GM23338 (cell line): ENCODE data around the gene KSR2.

Source experiments
- CREB1 ChIP-seq: fragments of 250-450 bp; sonication (Bioruptor Pico); IDR thresholded peaks from 2 replicates; pipeline ENCODE4 v1.5.0; 2020; ENCODE audit warnings: low read depth, mild to moderate bottlenecking, moderate library complexity
- EZH2 ChIP-seq: fragments of 200-600 bp; sonication (generic); IDR thresholded peaks from one replicate; pipeline ENCODE4 v1.8.0; 2017; ENCODE audit warnings: antibody characterized with exemption, mild to moderate bottlenecking, low read depth; ENCODE audit not compliant: unreplicated experiment
- EZH2phosphoT487 ChIP-seq: fragments of 200-600 bp; sonication (generic); IDR thresholded peaks from one replicate; pipeline ENCODE4 v1.8.1; 2018; ENCODE audit warnings: antibody characterized with exemption; ENCODE audit not compliant: unreplicated experiment
- JUNB ChIP-seq: IDR thresholded peaks from one replicate; pipeline ENCODE4 v1.6.1; 2016; ENCODE audit warnings: antibody characterized with exemption; ENCODE audit not compliant: unreplicated experiment
- NANOG ChIP-seq: IDR thresholded peaks from 2 replicates; pipeline ENCODE4 v1.6.1; 2016; ENCODE audit warnings: antibody characterized with exemption, borderline replicate concordance
- POLR2AphosphoS5 ChIP-seq: IDR thresholded peaks from 2 replicates; pipeline ENCODE4 v1.6.1; 2016; ENCODE audit warnings: antibody characterized with exemption, low read depth
- STAT1 ChIP-seq: IDR thresholded peaks from one replicate; pipeline ENCODE4 v1.6.1; 2016; ENCODE audit warnings: antibody characterized with exemption; ENCODE audit not compliant: unreplicated experiment
- ZNF114 ChIP-seq: fragments of 250-450 bp; sonication (Bioruptor Pico); IDR thresholded peaks from 2 replicates; pipeline ENCODE4 v1.5.0; 2020; ENCODE audit warnings: mild to moderate bottlenecking, moderate library complexity
- ZNF331 ChIP-seq: fragments of 250-450 bp; sonication (Bioruptor Pico); IDR thresholded peaks from 2 replicates; pipeline ENCODE4 v1.5.0; 2020; ENCODE audit warnings: low read depth, mild to moderate bottlenecking, moderate library complexity
- TF ChIP-seq, protein P1 (sequence below), 2 experiments: fragments of 200-600 bp in 1 of 2; sonication (generic) in 1 of 2; conservative IDR thresholded peaks; 2 replicates each; pipeline versions ENCODE4 v1.5.1 to v1.6.1; 2016 to 2017; ENCODE audit warnings: antibody characterized with exemption in 2 of 2, low read depth in 2 of 2, mild to moderate bottlenecking in 2 of 2, moderate library complexity in 1 of 2
- TF ChIP-seq, protein P2 (sequence below): IDR thresholded peaks from one replicate; pipeline ENCODE4 v1.6.1; 2018; ENCODE audit warnings: antibody characterized with exemption; ENCODE audit not compliant: unreplicated experiment
- TF ChIP-seq, protein P3 (sequence below): IDR thresholded peaks from 2 replicates; pipeline ENCODE4 v1.6.1; 2016; ENCODE audit warnings: antibody characterized with exemption
- TF ChIP-seq, protein P4 (sequence below): fragments of 250-450 bp; sonication (Bioruptor Pico); IDR thresholded peaks from 2 replicates; pipeline ENCODE4 v1.5.0; 2020; ENCODE audit warnings: mild to moderate bottlenecking, moderate library complexity

DNA sequence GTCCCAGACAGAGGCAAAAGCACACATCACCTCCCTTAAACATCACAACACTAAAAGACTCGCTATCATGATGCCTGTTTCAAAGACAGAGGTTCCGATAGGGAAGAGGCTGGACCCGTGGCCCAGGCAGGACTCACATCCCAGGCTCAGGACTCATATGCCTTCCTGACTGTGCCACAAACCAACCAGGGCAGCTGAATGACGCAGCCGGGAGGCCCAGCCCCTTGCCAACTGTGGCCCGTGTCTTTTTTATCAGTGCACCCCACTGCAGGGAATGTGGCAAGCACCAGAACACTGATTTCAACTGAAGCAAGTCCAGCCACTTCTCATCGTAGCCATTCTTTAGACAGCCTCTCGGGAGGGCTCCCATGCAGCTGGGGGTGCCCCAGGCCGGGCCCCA, 132.3 kb downstream of the KSR2 start:
- TF ChIP-seq, protein P1, sequence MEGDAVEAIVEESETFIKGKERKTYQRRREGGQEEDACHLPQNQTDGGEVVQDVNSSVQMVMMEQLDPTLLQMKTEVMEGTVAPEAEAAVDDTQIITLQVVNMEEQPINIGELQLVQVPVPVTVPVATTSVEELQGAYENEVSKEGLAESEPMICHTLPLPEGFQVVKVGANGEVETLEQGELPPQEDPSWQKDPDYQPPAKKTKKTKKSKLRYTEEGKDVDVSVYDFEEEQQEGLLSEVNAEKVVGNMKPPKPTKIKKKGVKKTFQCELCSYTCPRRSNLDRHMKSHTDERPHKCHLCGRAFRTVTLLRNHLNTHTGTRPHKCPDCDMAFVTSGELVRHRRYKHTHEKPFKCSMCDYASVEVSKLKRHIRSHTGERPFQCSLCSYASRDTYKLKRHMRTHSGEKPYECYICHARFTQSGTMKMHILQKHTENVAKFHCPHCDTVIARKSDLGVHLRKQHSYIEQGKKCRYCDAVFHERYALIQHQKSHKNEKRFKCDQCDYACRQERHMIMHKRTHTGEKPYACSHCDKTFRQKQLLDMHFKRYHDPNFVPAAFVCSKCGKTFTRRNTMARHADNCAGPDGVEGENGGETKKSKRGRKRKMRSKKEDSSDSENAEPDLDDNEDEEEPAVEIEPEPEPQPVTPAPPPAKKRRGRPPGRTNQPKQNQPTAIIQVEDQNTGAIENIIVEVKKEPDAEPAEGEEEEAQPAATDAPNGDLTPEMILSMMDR (conservative IDR thresholded peaks at IDR 0.05; ENCODE audit: low read depth in 2 of 2): no peak
- TF ChIP-seq, protein P2, sequence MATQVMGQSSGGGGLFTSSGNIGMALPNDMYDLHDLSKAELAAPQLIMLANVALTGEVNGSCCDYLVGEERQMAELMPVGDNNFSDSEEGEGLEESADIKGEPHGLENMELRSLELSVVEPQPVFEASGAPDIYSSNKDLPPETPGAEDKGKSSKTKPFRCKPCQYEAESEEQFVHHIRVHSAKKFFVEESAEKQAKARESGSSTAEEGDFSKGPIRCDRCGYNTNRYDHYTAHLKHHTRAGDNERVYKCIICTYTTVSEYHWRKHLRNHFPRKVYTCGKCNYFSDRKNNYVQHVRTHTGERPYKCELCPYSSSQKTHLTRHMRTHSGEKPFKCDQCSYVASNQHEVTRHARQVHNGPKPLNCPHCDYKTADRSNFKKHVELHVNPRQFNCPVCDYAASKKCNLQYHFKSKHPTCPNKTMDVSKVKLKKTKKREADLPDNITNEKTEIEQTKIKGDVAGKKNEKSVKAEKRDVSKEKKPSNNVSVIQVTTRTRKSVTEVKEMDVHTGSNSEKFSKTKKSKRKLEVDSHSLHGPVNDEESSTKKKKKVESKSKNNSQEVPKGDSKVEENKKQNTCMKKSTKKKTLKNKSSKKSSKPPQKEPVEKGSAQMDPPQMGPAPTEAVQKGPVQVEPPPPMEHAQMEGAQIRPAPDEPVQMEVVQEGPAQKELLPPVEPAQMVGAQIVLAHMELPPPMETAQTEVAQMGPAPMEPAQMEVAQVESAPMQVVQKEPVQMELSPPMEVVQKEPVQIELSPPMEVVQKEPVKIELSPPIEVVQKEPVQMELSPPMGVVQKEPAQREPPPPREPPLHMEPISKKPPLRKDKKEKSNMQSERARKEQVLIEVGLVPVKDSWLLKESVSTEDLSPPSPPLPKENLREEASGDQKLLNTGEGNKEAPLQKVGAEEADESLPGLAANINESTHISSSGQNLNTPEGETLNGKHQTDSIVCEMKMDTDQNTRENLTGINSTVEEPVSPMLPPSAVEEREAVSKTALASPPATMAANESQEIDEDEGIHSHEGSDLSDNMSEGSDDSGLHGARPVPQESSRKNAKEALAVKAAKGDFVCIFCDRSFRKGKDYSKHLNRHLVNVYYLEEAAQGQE: no peak
- TF ChIP-seq POLR2AphosphoS5: no peak
- TF ChIP-seq NANOG: no peak
- TF ChIP-seq EZH2: no peak
- TF ChIP-seq EZH2phosphoT487: no peak
- TF ChIP-seq CREB1 (CRISPR knock-in tag): no peak
- no peak for TF ChIP-seq JUNB
- TF ChIP-seq, protein P3, sequence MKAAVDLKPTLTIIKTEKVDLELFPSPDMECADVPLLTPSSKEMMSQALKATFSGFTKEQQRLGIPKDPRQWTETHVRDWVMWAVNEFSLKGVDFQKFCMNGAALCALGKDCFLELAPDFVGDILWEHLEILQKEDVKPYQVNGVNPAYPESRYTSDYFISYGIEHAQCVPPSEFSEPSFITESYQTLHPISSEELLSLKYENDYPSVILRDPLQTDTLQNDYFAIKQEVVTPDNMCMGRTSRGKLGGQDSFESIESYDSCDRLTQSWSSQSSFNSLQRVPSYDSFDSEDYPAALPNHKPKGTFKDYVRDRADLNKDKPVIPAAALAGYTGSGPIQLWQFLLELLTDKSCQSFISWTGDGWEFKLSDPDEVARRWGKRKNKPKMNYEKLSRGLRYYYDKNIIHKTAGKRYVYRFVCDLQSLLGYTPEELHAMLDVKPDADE: no peak
- no peak for TF ChIP-seq STAT1
- no peak for TF ChIP-seq ZNF114 (CRISPR knock-in tag)
- no peak for TF ChIP-seq ZNF331
- TF ChIP-seq, protein P4, sequence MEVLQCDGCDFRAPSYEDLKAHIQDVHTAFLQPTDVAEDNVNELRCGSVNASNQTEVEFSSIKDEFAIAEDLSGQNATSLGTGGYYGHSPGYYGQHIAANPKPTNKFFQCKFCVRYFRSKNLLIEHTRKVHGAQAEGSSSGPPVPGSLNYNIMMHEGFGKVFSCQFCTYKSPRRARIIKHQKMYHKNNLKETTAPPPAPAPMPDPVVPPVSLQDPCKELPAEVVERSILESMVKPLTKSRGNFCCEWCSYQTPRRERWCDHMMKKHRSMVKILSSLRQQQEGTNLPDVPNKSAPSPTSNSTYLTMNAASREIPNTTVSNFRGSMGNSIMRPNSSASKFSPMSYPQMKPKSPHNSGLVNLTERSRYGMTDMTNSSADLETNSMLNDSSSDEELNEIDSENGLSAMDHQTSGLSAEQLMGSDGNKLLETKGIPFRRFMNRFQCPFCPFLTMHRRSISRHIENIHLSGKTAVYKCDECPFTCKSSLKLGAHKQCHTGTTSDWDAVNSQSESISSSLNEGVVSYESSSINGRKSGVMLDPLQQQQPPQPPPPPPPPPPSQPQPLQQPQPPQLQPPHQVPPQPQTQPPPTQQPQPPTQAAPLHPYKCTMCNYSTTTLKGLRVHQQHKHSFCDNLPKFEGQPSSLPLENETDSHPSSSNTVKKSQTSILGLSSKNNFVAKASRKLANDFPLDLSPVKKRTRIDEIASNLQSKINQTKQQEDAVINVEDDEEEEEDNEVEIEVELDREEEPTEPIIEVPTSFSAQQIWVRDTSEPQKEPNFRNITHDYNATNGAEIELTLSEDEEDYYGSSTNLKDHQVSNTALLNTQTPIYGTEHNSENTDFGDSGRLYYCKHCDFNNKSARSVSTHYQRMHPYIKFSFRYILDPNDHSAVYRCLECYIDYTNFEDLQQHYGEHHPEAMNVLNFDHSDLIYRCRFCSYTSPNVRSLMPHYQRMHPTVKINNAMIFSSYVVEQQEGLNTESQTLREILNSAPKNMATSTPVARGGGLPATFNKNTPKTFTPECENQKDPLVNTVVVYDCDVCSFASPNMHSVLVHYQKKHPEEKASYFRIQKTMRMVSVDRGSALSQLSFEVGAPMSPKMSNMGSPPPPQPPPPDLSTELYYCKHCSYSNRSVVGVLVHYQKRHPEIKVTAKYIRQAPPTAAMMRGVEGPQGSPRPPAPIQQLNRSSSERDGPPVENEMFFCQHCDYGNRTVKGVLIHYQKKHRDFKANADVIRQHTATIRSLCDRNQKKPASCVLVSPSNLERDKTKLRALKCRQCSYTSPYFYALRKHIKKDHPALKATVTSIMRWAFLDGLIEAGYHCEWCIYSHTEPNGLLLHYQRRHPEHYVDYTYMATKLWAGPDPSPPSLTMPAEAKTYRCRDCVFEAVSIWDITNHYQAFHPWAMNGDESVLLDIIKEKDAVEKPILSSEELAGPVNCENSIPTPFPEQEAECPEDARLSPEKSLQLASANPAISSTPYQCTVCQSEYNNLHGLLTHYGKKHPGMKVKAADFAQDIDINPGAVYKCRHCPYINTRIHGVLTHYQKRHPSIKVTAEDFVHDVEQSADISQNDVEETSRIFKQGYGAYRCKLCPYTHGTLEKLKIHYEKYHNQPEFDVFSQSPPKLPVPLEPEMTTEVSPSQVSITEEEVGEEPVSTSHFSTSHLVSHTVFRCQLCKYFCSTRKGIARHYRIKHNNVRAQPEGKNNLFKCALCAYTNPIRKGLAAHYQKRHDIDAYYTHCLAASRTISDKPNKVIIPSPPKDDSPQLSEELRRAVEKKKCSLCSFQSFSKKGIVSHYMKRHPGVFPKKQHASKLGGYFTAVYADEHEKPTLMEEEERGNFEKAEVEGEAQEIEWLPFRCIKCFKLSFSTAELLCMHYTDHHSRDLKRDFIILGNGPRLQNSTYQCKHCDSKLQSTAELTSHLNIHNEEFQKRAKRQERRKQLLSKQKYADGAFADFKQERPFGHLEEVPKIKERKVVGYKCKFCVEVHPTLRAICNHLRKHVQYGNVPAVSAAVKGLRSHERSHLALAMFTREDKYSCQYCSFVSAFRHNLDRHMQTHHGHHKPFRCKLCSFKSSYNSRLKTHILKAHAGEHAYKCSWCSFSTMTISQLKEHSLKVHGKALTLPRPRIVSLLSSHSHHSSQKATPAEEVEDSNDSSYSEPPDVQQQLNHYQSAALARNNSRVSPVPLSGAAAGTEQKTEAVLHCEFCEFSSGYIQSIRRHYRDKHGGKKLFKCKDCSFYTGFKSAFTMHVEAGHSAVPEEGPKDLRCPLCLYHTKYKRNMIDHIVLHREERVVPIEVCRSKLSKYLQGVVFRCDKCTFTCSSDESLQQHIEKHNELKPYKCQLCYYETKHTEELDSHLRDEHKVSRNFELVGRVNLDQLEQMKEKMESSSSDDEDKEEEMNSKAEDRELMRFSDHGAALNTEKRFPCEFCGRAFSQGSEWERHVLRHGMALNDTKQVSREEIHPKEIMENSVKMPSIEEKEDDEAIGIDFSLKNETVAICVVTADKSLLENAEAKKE (CRISPR knock-in tag): no peak
